ENCODE data around the gene ZNF287. TPM values are rescaled to one million over a fixed set of nuclear protein-coding genes. Genes with fewer than 3 reads are reported as not detected.

ZNF287 gene
- polyA plus RNA-seq, 1 donor (not counting 4 experiments of a cell fraction or from before 2014, with no cell fraction given) = 7.3 TPM

DNA sequence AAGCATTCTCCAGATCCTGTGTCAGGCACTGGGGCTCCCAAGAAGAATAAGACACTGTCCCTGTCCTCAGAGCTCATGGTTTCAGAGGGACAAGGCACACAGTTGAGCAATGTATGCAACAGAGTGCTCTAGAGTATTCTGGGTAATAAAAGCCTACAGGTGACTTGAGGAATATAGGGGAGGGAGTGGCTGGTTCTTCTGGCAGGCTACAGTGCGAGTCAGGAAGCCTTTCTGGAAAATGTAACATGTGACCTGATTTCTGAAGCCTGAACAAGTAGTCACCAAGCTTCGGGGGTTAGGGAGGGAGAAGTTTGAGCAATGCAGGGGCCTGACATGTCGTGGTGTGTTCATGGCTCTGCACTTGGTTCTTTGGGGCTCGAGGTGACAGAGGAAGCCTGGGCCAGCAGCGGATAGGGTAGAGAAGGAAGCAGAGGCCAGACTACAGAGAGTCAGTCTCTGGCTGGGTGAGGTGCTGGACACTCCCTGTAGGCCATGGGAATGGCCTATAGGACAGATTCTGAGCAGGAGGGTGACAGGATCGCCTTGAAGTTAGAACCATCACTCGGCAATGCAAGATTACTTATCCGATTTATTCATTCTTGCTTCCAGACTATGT, 61.0 kb downstream of the ZNF287 start:
- no peaks in the 10 kb centered on the region for H4K20me1 ChIP-seq (ENCODE audit: control insufficient read depth, extremely low read depth, insufficient read depth, low read length)
- H3K4me1 ChIP-seq (ENCODE audit: control insufficient read depth, extremely low read depth, insufficient read depth, low read length) = no peaks in the 10 kb centered on the region
- H2AFZ ChIP-seq (ENCODE audit: control insufficient read depth, low read length) = no peak overlapping the region
- no peak for DNase-seq (ENCODE audit: low read depth, low spot score)
- no peaks in the 10 kb centered on the region for H3K9me3 ChIP-seq (ENCODE audit: control insufficient read depth, low read depth, low read length)
- H3K9ac ChIP-seq (ENCODE audit: control insufficient read depth, extremely low read depth, insufficient read depth, low read length) = no peak overlapping the region
- no peaks in the 10 kb centered on the region for H3K36me3 ChIP-seq (ENCODE audit: control insufficient read depth in 2 of 2, extremely low read depth in 1 of 2, insufficient read depth in 2 of 2, low read length in 2 of 2)
- H3K4me2 ChIP-seq (ENCODE audit: control insufficient read depth, extremely low read depth, insufficient read depth, low read depth, low read length) = no peak overlapping the region
- no peak for FAIRE-seq
- no peaks in the 10 kb centered on the region for H3K9me1 ChIP-seq (ENCODE audit: control insufficient read depth, extremely low read depth, insufficient read depth, low read length)
- H3K4me3 ChIP-seq (ENCODE audit: control insufficient read depth in 2 of 3, extremely low read depth in 1 of 3, insufficient read depth in 2 of 3, low read depth in 1 of 3, low read length in 3 of 3) = no peak overlapping the region
- TF ChIP-seq EZH2 (IDR thresholded peaks at IDR 0.05; ENCODE audit: low read length) (no peak), CTCF (optimal IDR thresholded peaks at IDR 0.05 in 1 of 3, IDR thresholded peaks at IDR 0.05 in 1 of 3, conservative IDR thresholded peaks at IDR 0.05 in 1 of 3; ENCODE audit: extremely low read depth in 1 of 3, insufficient read depth in 2 of 3, low read length in 3 of 3) (no peak)
- dilution Hi-C loops (cut with MboI; ENCODE audit: extremely low pct_ligation_motif_present, low sequenced_read_pairs) = no loop called here
- no peaks in the 10 kb centered on the region for H3K79me2 ChIP-seq (ENCODE audit: control insufficient read depth, insufficient read depth, low read length)
- no peak overlapping the region for H3K27ac ChIP-seq (ENCODE audit: control insufficient read depth, insufficient read depth, low read length)
- peaks cover 17% of the 10 kb centered on the region for H3K27me3 ChIP-seq (ENCODE audit: control insufficient read depth, extremely low read depth, insufficient read depth, low read length)

DNA sequence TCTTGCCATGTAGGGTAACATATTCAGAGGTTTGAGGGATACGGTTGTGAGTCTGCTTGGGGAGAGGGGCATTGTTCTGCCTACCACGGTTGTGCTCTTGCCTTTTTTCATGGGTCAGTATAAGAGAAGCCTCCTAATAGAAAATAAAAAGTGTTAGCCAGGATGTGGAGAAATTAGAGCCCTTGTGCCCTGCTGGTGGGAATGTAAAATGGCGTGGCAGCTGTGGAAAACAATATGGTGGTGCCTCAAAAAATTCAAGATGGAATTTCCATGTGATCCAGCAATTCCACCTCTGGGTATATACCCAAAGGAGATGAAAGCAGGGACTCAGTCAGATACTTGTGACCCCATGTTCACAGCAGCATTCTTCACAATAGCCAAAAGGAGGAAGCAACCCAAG, 62.8 kb downstream of the ZNF287 start:
- H3K36me3 ChIP-seq (ENCODE audit: control insufficient read depth in 2 of 2, extremely low read depth in 1 of 2, insufficient read depth in 2 of 2, low read length in 2 of 2) = no peaks in the 10 kb centered on the region
- FAIRE-seq (no peak), DNase-seq (ENCODE audit: low read depth, low spot score) (no peak)
- no peaks in the 10 kb centered on the region for H3K4me1 ChIP-seq (ENCODE audit: control insufficient read depth, extremely low read depth, insufficient read depth, low read length)
- no peak overlapping the region for H3K4me2 ChIP-seq (ENCODE audit: control insufficient read depth, extremely low read depth, insufficient read depth, low read depth, low read length)
- no peak overlapping the region for H3K27ac ChIP-seq (ENCODE audit: control insufficient read depth, insufficient read depth, low read length)
- H2AFZ ChIP-seq (ENCODE audit: control insufficient read depth, low read length) = no peak overlapping the region
- H3K27me3 ChIP-seq (ENCODE audit: control insufficient read depth, extremely low read depth, insufficient read depth, low read length) = peaks cover 9% of the 10 kb centered on the region
- dilution Hi-C loops (cut with MboI; ENCODE audit: extremely low pct_ligation_motif_present, low sequenced_read_pairs) = no loop called here
- H3K9me3 ChIP-seq (ENCODE audit: control insufficient read depth, low read depth, low read length) = no peaks in the 10 kb centered on the region
- TF ChIP-seq CTCF (optimal IDR thresholded peaks at IDR 0.05 in 1 of 3, IDR thresholded peaks at IDR 0.05 in 1 of 3, conservative IDR thresholded peaks at IDR 0.05 in 1 of 3; ENCODE audit: extremely low read depth in 1 of 3, insufficient read depth in 2 of 3, low read length in 3 of 3) (peak in 2 of 3 experiments; percentile 13 to 24), EZH2 (IDR thresholded peaks at IDR 0.05; ENCODE audit: low read length) (no peak)
- no peak overlapping the region for H3K9ac ChIP-seq (ENCODE audit: control insufficient read depth, extremely low read depth, insufficient read depth, low read length)
- H3K9me1 ChIP-seq (ENCODE audit: control insufficient read depth, extremely low read depth, insufficient read depth, low read length) = no peaks in the 10 kb centered on the region
- H4K20me1 ChIP-seq (ENCODE audit: control insufficient read depth, extremely low read depth, insufficient read depth, low read length) = no peaks in the 10 kb centered on the region
- no peak overlapping the region for H3K4me3 ChIP-seq (ENCODE audit: control insufficient read depth in 2 of 3, extremely low read depth in 1 of 3, insufficient read depth in 2 of 3, low read depth in 1 of 3, low read length in 3 of 3)
- H3K79me2 ChIP-seq (ENCODE audit: control insufficient read depth, insufficient read depth, low read length) = no peaks in the 10 kb centered on the region

Measured in keratinocyte (primary cell).